Endothelial cell of umbilical vein (primary cell): ENCODE data around the gene CARNS1.

Experiments
- CTCF ChIP-seq, 2 donors: IDR thresholded peaks; 1 replicate in 1 of 2; 2 replicates in 1 of 2; pipeline ENCODE4 v1.5.1; 2011; ENCODE audit warnings: low read length in 2 of 2, mild to moderate bottlenecking in 2 of 2, moderate library complexity in 2 of 2, control low read depth in 1 of 2, inconsistent platforms in 1 of 2, low read depth in 1 of 2; ENCODE audit not compliant: insufficient read depth in 1 of 2; ENCODE audit errors: extremely low read depth in 1 of 2
- EZH2 ChIP-seq: IDR thresholded peaks from 2 replicates; pipeline ENCODE4 v1.6.1; 2012; ENCODE audit warnings: borderline replicate concordance, low read depth, mild to moderate bottlenecking, moderate library complexity, low read length, inconsistent platforms; ENCODE audit not compliant: severe bottlenecking
- FOS ChIP-seq: IDR thresholded peaks from 2 replicates; pipeline ENCODE4 v1.6.1; 2011; ENCODE audit warnings: mild to moderate bottlenecking, low read length, moderate library complexity, borderline replicate concordance; ENCODE audit not compliant: insufficient read depth
- GATA2 ChIP-seq: IDR thresholded peaks from 2 replicates; pipeline ENCODE4 v1.7.0; 2011; ENCODE audit warnings: low read depth, mild to moderate bottlenecking, moderate library complexity, mixed read lengths, low read length; ENCODE audit not compliant: insufficient read length, insufficient read depth
- JUN ChIP-seq: IDR thresholded peaks from 2 replicates; pipeline ENCODE4 v1.6.1; 2011; ENCODE audit warnings: borderline replicate concordance, low read depth; ENCODE audit not compliant: insufficient read length, insufficient read depth
- MAX ChIP-seq: IDR thresholded peaks from 2 replicates; pipeline ENCODE4 v1.6.1; 2011; ENCODE audit not compliant: insufficient read depth, insufficient read length
- MYC ChIP-seq: IDR thresholded peaks from one replicate; pipeline ENCODE4 v1.6.1; 2011; ENCODE audit warnings: mild to moderate bottlenecking, low read depth, low read length
- POLR2A ChIP-seq: IDR thresholded peaks from 2 replicates; pipeline ENCODE4 v1.6.1; 2012; ENCODE audit warnings: low read depth, mild to moderate bottlenecking, control low read depth, low read length
- POLR2AphosphoS5 ChIP-seq: IDR thresholded peaks from 2 replicates; pipeline ENCODE4 v1.6.1; 2012; ENCODE audit warnings: low read depth, mild to moderate bottlenecking, control low read depth, low read length, moderate library complexity; ENCODE audit not compliant: insufficient read depth

GRCh38 chr11:67387069-67387468 is 28.4 kb upstream of the CARNS1 start:
- TF ChIP-seq EZH2 (no peak), CTCF (IDR thresholded peaks at IDR 0.05; ENCODE audit: extremely low read depth in 1 of 2, insufficient read depth in 1 of 2, low read depth in 1 of 2, low read length in 2 of 2) (no peak), FOS (no peak), POLR2AphosphoS5 (no peak), MYC (no peak), POLR2A (no peak), JUN (no peak), MAX (no peak), GATA2 (no peak)
